ENCODE results near the gene NBAS. TPM values are rescaled to one million over a fixed set of nuclear protein-coding genes. Genes with fewer than 3 reads are reported as not detected.

The NBAS gene
- total and polyA plus RNA-seq, 2 of the 13 experiments (the other 11 are each of a cell fraction or from before 2014, with no cell fraction given) = 33.6 to 58.7 TPM

GRCh38 chr2:15152382-15152781 lies 408.8 kb downstream of the NBAS start (continued):
- TF ChIP-seq ZNF770 (CRISPR knock-in tag; IDR thresholded peaks at IDR 0.05) = no peak
- no peak for TF ChIP-seq LRRFIP1 (CRISPR knock-in tag; conservative IDR thresholded peaks at IDR 0.05)
- no peak for TF ChIP-seq ZNF142 (CRISPR knock-in tag; IDR thresholded peaks at IDR 0.05)
- no peak for TF ChIP-seq SP1 (IDR thresholded peaks at IDR 0.05)
- no peak for TF ChIP-seq SP1 (CRISPR knock-in tag; IDR thresholded peaks at IDR 0.05)
- no peak for TF ChIP-seq ZFP62 (CRISPR knock-in tag; IDR thresholded peaks at IDR 0.05)
- no peak for TF ChIP-seq ZNF232 (CRISPR knock-in tag; IDR thresholded peaks at IDR 0.05; ENCODE audit: borderline replicate concordance)
- TF ChIP-seq POGK (CRISPR knock-in tag; conservative IDR thresholded peaks at IDR 0.05) = no peak
- no peak for TF ChIP-seq NCOA5 (CRISPR knock-in tag; IDR thresholded peaks at IDR 0.05)
- TF ChIP-seq TRIM24 (CRISPR knock-in tag; IDR thresholded peaks at IDR 0.05) = no peak

All from HepG2 (cell line).